PC-9 (cell line): ENCODE results near the gene GPR37L1. TPM values are rescaled to one million over a fixed set of nuclear protein-coding genes. Genes with fewer than 3 reads are reported as not detected.
"Not testable (repeated sequence)": the region's sequence is repeated elsewhere in the genome, so short reads cannot be mapped to it uniquely, and the experiment has no call there.

Source experiments
- BruUV-seq: library from RNA; stranded (reverse); fragments of 400-500 nt; replicated peaks from 2 replicates; lab custom pipeline; 2021; lab: Mats Ljungman, UMichigan
- CTCF ChIA-PET: fragments of 300-600 bp; sonication (Branson Sonifier 250); formaldehyde crosslinking; loops from one replicate; lab custom pipeline; 2022; ENCODE audit warnings: antibody characterized with exemption; lab: Charles Lee
- POLR2A ChIA-PET: fragments of 300-600 bp; sonication (Branson Sonifier 250); formaldehyde crosslinking; loops from one replicate; lab custom pipeline; 2022; ENCODE audit warnings: antibody characterized with exemption; ENCODE audit not compliant: unreplicated experiment; lab: Charles Lee
- DNase-seq, 2 experiments: peaks; one replicate each; pipeline versions ENCODE4 v3.0.0 to v3.0.0-alpha.2; 2015 to 2022; ENCODE audit warnings: mixed read lengths in 1 of 2
- H2AFZ ChIP-seq: fragments of 200-600 bp; sonication (generic); 2 replicates; pipeline ENCODE4 v1.8.1; 2017; ENCODE audit warnings: antibody characterized with exemption
- H3F3A ChIP-seq: fragments of 200-600 bp; sonication (generic); 2 replicates; pipeline ENCODE4 v1.8.1; 2017; ENCODE audit warnings: antibody characterized with exemption, mild to moderate bottlenecking, low read depth; ENCODE audit not compliant: insufficient read depth
- H3K27ac ChIP-seq: fragments of 200-600 bp; sonication (generic); 2 replicates; pipeline ENCODE4 v1.6.1; 2016; ENCODE audit warnings: mixed run types
- H3K27me3 ChIP-seq: fragments of 200-600 bp; sonication (generic); 2 replicates; pipeline ENCODE4 v1.6.1; 2016; ENCODE audit warnings: low read depth, mixed run types; ENCODE audit not compliant: insufficient read depth
- H3K36me3 ChIP-seq: fragments of 200-600 bp; sonication (generic); 2 replicates; pipeline ENCODE4 v1.6.1; 2016; ENCODE audit warnings: low read depth, mixed run types
- H3K4me1 ChIP-seq: fragments of 200-600 bp; sonication (generic); replicated peaks from 2 replicates; pipeline ENCODE4 v1.6.1; 2016; ENCODE audit warnings: mixed run types; ENCODE audit not compliant: insufficient read depth
- H3K4me2 ChIP-seq: fragments of 200-600 bp; sonication (generic); 2 replicates; pipeline ENCODE4 v1.6.1; 2017; ENCODE audit warnings: mixed run types
- H3K4me3 ChIP-seq: fragments of 200-600 bp; sonication (generic); 2 replicates; pipeline ENCODE4 v1.6.1; 2016; ENCODE audit warnings: mixed run types
- H3K79me2 ChIP-seq: fragments of 200-600 bp; sonication (generic); 2 replicates; pipeline ENCODE4 v1.6.1; 2017; ENCODE audit warnings: low read depth, mixed run types
- H3K9me2 ChIP-seq: fragments of 200-600 bp; sonication (generic); 2 replicates; pipeline ENCODE4 v1.8.1; 2017; ENCODE audit warnings: mild to moderate bottlenecking; ENCODE audit not compliant: insufficient read depth
- H3K9me3 ChIP-seq: fragments of 200-600 bp; sonication (generic); 2 replicates; pipeline ENCODE4 v1.8.1; 2016; ENCODE audit warnings: low read depth; ENCODE audit not compliant: insufficient read depth
- H4K20me1 ChIP-seq: fragments of 200-600 bp; sonication (generic); 2 replicates; pipeline ENCODE4 v1.8.1; 2017; ENCODE audit not compliant: insufficient read depth
- CTCF ChIP-seq: fragments of 200-600 bp; sonication (generic); conservative IDR thresholded peaks from 2 replicates; pipeline ENCODE4 v1.6.1; 2017; ENCODE audit warnings: mixed run types, antibody characterized with exemption, mild to moderate bottlenecking, moderate library complexity
- EZH2 ChIP-seq: fragments of 200-600 bp; sonication (generic); IDR thresholded peaks from 2 replicates; pipeline ENCODE4 v1.8.0; 2017; ENCODE audit warnings: antibody characterized with exemption, low read depth
- intact Hi-C: fragments of 100-400 bp; cut with micrococcal nuclease; formaldehyde crosslinking; loops from one replicate; pipeline ENCODE4 v1.10.0; 2022; ENCODE audit not compliant: unreplicated experiment
- total RNA-seq: library from RNA; stranded (reverse); gene quantifications from 2 replicates; pipeline ENCODE4 v1.2.3, GENCODE V29; 2021

Gene GPR37L1
- total RNA-seq, 1 experiment from 2014 or later: 0.33 TPM

DNA sequence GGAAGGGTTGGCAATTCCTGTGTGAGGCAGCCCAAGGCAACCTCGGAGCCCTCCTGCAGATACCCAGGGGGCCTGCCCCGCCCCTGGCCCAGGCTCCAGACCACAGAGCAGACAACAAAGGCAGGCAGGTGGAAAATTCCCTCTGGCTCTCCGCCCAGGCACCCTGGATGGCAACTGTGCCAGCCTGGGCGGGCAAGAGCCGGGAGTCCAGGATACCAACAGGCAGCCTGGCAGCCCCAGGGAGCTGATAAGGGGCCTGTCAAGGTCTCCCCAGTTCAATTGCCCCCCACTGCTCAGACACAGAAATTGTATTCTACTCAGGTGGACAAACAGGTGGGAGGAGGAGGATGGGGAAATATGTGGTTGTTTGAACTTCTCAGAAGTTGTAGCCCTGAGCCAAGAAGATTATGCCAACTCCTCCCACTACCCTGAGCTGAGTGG lies 15.4 kb upstream of the GPR37L1 start:
- peak; percentile 90 to 97 for DNase-seq
- Histone ChIP-seq H3F3A (peaks cover 65% of the 10 kb centered on the region), H3K27ac (peak overlapping the region; percentile 99), H3K79me2 (no peaks in the 10 kb centered on the region), H3K36me3 (no peaks in the 10 kb centered on the region), H3K27me3 (no peaks in the 10 kb centered on the region), H3K9me2 (no peaks in the 10 kb centered on the region), H3K4me1 (peaks cover 89% of the 10 kb centered on the region), H3K4me2 (peak overlapping the region; percentile 71), H2AFZ (no peak overlapping the region), H3K9me3 (no peaks in the 10 kb centered on the region), H4K20me1 (no peaks in the 10 kb centered on the region), H3K4me3 (no peak overlapping the region; the same call in 1 of the 2 replicates)
- intact Hi-C loops: loop anchor here (1.0 to 10.0 kb wide), 3 partner anchors 61 to 393 kb away; no protein-coding TSS in a partner anchor
- ChIA-PET POLR2A (interaction anchor here (0.5 to 3.2 kb wide), 13 partner anchors 50 to 176 kb away, joined by 3 to 66 read pairs (median 12); partner anchors contain the start of gene ELF3), CTCF (no interaction called here)
- no peak for TF ChIP-seq EZH2
- TF ChIP-seq CTCF: no peak
- no TSS peak for BruUV-seq

DNA sequence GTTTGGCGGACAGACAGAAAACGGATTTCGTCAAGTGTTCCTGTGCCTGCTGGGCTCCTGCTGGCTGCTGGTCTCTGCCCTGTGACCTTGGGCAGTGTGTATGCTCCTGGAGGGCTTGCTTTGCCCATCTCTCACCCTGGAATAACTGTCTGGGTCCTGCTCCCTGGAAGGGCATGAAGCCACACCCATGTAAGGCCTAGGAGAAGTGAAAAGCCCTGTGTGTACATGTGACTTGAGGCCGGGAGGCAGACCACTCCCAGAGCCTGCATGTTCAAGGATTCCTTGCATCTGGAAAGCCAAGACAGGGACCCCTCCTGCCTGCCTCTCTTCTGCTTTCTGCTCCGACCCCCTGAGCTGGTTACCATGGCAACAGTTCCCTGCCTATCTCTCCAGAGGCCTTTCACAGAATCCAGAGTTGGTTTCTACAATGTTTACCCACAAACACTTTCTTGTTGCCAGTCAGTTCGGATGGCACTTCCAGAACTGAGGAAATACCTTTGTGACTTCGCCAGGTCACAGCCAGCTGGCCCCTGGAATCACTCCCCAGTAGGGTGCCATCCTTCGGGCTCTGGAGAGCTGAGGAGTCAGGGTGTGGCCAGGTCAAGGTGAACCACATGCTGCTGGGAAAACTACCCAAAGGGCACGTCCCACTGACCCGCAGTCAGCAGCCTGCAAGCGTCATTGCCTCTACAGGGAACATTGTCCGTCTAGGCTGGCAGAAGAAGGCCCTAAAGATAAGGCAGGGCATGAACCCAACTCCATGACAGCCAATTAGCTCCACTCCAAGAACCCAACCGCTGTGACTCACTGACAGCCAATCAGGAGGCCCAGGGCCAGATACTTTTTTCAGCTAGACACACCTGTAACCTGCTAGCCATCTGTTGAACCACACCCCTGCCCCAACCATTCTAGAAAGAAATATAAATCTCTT lies 14.7 kb upstream of the GPR37L1 start:
- H3K9me3 ChIP-seq: no peaks in the 10 kb centered on the region
- TSS peak; percentile 44 for BruUV-seq
- TF ChIP-seq CTCF (no peak), EZH2 (no peak)
- ChIA-PET CTCF (interaction anchor here (0.5 to 1.3 kb wide), 4 partner anchors 90 to 230 kb away, joined by 3 to 4 read pairs (median 4); partner anchors contain the start of gene ELF3), POLR2A (interaction anchor here (0.6 to 3.2 kb wide), 10 partner anchors 51 to 175 kb away, joined by 3 to 48 read pairs (median 10); partner anchors contain the start of gene ELF3)
- peak overlapping the region; percentile 71 for H3K4me2 ChIP-seq
- H3K27me3 ChIP-seq: no peaks in the 10 kb centered on the region
- no peaks in the 10 kb centered on the region for H3K36me3 ChIP-seq
- no peaks in the 10 kb centered on the region for H3K9me2 ChIP-seq
- intact Hi-C loops: loop anchor here (1.0 to 10.0 kb wide), 3 partner anchors 62 to 393 kb away; no protein-coding TSS in a partner anchor
- H3K79me2 ChIP-seq: no peaks in the 10 kb centered on the region
- H3K4me3 ChIP-seq: no peak overlapping the region; the same call in 1 of the 2 replicates
- no peak overlapping the region for H2AFZ ChIP-seq
- peak; percentile 92 to 97 for DNase-seq
- H3K27ac ChIP-seq: peak overlapping the region; percentile 99
- H3F3A ChIP-seq: peaks cover 70% of the 10 kb centered on the region
- peaks cover 95% of the 10 kb centered on the region for H3K4me1 ChIP-seq
- H4K20me1 ChIP-seq: no peaks in the 10 kb centered on the region

GRCh38 chr1:202110977-202111376 lies 11.7 kb upstream of the GPR37L1 start:
- Histone ChIP-seq H3K27me3 (no peaks in the 10 kb centered on the region), H3K4me1 (peaks cover 99% of the 10 kb centered on the region), H3K9me2 (no peaks in the 10 kb centered on the region), H3K27ac (0 out of 2 replicates have a peak overlapping the region, but pooled peaks have one; percentile 34), H3F3A (peaks cover 72% of the 10 kb centered on the region), H3K4me3 (no peak overlapping the region), H3K9me3 (no peaks in the 10 kb centered on the region), H4K20me1 (no peaks in the 10 kb centered on the region), H3K36me3 (no peaks in the 10 kb centered on the region), H3K79me2 (no peaks in the 10 kb centered on the region), H2AFZ (no peak overlapping the region), H3K4me2 (peak overlapping the region; percentile 8; the same call in 1 of the 2 replicates)
- no TSS peak for BruUV-seq
- ChIA-PET POLR2A (no interaction called here), CTCF (no interaction called here)
- DNase-seq: no peak
- TF ChIP-seq CTCF (no peak), EZH2 (no peak)
- intact Hi-C loops: no loop called here

- POLR2A ChIA-PET, H3K9me3 ChIP-seq, BruUV-seq, H3K79me2 ChIP-seq, H2AFZ ChIP-seq, CTCF ChIA-PET, H3K4me3 ChIP-seq, H3K9me2 ChIP-seq, H3K27me3 ChIP-seq, H3K4me2 ChIP-seq, intact Hi-C loops, H3K36me3 ChIP-seq, H4K20me1 ChIP-seq: not testable (repeated sequence)
- Histone ChIP-seq H3K27ac (peak overlapping the region; percentile 97), H3F3A (peaks cover 67% of the 10 kb centered on the region), H3K4me1 (peaks cover 99% of the 10 kb centered on the region)
- DNase-seq: peak in 1 of 2 experiments; percentile 38
Observed at GRCh38 chr1:202111589-202111988, 11.1 kb upstream of the GPR37L1 start.
